Subcutaneous abdominal adipose tissue (tissue), 5 donors: ENCODE data around the gene GLIPR2.

ENCODE experiments used
- H3K27ac ChIP-seq: one replicate; pipeline ENCODE4 v1.7.0; 2013; ENCODE audit warnings: low read depth, mild to moderate bottlenecking, inconsistent platforms, low read length, moderate library complexity
- H3K27me3 ChIP-seq, 5 donors: one replicate each; pipeline ENCODE4 v1.7.0; 2013; ENCODE audit warnings: low read length in 5 of 5, inconsistent platforms in 1 of 5; ENCODE audit not compliant: control insufficient read depth in 5 of 5, insufficient read depth in 4 of 5
- H3K36me3 ChIP-seq, 5 donors: one replicate each; pipeline ENCODE4 v1.7.0; 2013; ENCODE audit warnings: low read length in 5 of 5; ENCODE audit not compliant: control insufficient read depth in 5 of 5, insufficient read depth in 5 of 5
- H3K4me1 ChIP-seq, 5 donors: one replicate each; pipeline ENCODE4 v1.7.0; 2013; ENCODE audit warnings: low read length in 5 of 5, mild to moderate bottlenecking in 3 of 5, moderate library complexity in 1 of 5; ENCODE audit not compliant: control insufficient read depth in 5 of 5, insufficient read depth in 5 of 5
- H3K4me3 ChIP-seq, 5 donors: one replicate each; pipeline ENCODE4 v1.7.0; 2013; ENCODE audit warnings: low read length in 5 of 5, low read depth in 1 of 5
- H3K9ac ChIP-seq, 5 donors: one replicate each; pipeline ENCODE4 v1.7.0; 2013; ENCODE audit warnings: low read length in 5 of 5, mild to moderate bottlenecking in 4 of 5, moderate library complexity in 3 of 5
- H3K9me3 ChIP-seq, 5 donors: one replicate each; pipeline ENCODE4 v1.7.0; 2013; ENCODE audit warnings: low read length in 5 of 5; ENCODE audit not compliant: control insufficient read depth in 5 of 5
- donor health status: healthy.
- donor health status: healthy.
- donor health status: healthy.
- donor health status: healthy.
- donor health status: healthy.

Gene GLIPR2

GRCh38 chr9:36207546-36208012 is 71.0 kb downstream of the GLIPR2 start:
- H3K4me1 ChIP-seq = peaks cover 3 to 57% (median 38%) of the 10 kb centered on the region in 5 donors
- H3K27me3 ChIP-seq = no peaks in the 10 kb centered on the region
- H3K4me3 ChIP-seq = no peak overlapping the region
- peak overlapping the region; percentile 48 for H3K27ac ChIP-seq
- peak overlapping the region in 1 of 5 donors; percentile 7 for H3K9ac ChIP-seq
- no peaks in the 10 kb centered on the region for H3K9me3 ChIP-seq
- H3K36me3 ChIP-seq = peaks cover 19 to 97% (median 82%) of the 10 kb centered on the region in 5 donors

DNA sequence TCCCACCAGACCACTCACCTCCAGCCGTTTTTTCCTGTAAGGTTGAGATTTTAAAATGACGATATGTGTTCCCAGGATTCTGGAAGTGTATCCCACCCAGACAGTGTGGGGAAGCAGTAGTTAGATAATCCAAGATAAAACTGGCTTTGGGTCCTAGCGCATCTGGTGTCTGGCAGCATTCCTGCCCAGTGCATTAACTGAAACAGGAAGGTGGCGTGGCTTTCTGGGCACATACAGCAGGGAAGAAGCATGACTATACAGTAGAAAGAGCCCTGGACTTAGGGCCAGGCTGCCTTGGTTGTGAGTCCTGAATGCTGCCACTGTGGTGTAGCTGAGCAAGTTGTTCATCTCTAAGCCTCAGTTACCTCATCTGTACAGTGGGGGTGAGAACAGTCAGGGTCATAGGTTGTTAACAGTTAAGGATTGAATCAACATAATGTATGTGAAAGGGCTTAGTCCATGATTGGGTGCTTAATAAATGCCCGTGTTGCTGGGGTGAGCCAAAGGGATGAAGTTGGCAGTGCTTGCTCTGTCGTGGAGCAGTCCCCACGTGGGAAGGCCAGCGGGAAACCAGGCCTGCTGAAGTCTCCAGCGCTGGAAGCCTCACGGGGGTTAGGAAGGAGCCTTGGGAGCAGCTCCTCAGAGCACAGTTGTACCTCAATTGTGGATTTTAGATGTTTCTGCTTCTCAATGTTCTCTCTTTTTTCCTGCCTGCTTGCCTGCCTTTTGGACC is 72.2 kb downstream of the GLIPR2 start:
- no peaks in the 10 kb centered on the region for H3K9me3 ChIP-seq
- H3K27ac ChIP-seq = peak overlapping the region; percentile 47
- no peak overlapping the region for H3K9ac ChIP-seq
- no peak overlapping the region for H3K4me3 ChIP-seq
- H3K27me3 ChIP-seq = no peaks in the 10 kb centered on the region
- peaks cover 3 to 68% (median 48%) of the 10 kb centered on the region in 5 donors for H3K4me1 ChIP-seq
- H3K36me3 ChIP-seq = peaks cover 11 to 98% (median 75%) of the 10 kb centered on the region in 5 donors

DNA sequence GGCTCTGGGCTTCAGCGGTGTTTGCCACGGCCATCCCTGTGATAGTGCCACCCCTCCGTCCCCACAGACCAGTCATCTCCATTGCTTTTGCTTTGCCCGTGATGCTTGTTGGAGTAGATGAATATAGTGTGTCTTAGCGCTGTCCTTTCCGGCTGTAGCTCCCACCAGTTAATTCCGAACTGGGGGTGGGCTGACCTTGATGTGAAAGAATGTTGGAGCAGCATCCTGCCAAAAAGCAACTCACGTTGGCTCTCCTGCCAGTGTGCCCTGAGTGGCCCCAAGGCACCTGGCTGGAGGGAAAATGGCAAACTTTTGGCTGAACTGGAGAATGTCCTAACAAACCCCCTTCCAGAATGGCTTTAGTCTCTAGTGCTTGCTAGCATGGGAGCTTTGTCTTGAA is 74.2 kb downstream of the GLIPR2 start:
- H3K27me3 ChIP-seq = no peaks in the 10 kb centered on the region
- peak overlapping the region in 1 of 5 donors; percentile 31 for H3K9ac ChIP-seq
- peak overlapping the region; percentile 45 for H3K27ac ChIP-seq
- no peaks in the 10 kb centered on the region for H3K9me3 ChIP-seq
- peaks cover 5 to 83% (median 57%) of the 10 kb centered on the region in 5 donors for H3K36me3 ChIP-seq
- peaks cover 3 to 86% (median 67%) of the 10 kb centered on the region in 5 donors for H3K4me1 ChIP-seq
- no peak overlapping the region for H3K4me3 ChIP-seq

GRCh38 chr9:36211510-36211909 is 75.0 kb downstream of the GLIPR2 start:
- Histone ChIP-seq H3K9ac (no peak overlapping the region), H3K27ac (peak overlapping the region; percentile 45), H3K27me3 (no peaks in the 10 kb centered on the region), H3K4me3 (no peak overlapping the region), H3K9me3 (no peaks in the 10 kb centered on the region), H3K36me3 (peaks cover 8 to 75% (median 56%) of the 10 kb centered on the region in 5 donors), H3K4me1 (peaks cover 3 to 91% (median 70%) of the 10 kb centered on the region in 5 donors)

DNA sequence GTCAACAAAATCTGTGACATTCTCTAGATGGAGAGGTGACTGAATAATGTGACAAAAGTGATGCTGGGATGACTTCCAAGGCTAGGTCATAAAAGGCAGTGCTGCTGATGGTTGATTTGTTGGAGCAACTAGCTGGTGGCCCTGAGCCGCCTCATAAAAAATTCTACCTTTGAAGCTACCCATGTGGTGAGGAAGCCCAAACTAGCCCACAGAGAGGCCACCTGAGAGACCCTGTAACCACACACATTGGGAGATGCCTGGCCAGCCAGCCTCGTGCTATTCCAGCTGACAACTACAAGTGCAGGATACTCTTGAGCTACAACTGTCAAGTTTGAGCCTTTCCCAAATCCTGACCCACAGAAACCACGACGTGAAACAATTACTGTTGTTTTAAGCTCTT is 76.9 kb downstream of the GLIPR2 start:
- Histone ChIP-seq H3K4me3 (no peak overlapping the region), H3K9ac (peak overlapping the region in 2 of 5 donors; percentile 10 to 18), H3K36me3 (peaks cover 8 to 71% (median 55%) of the 10 kb centered on the region in 5 donors), H3K27ac (peak overlapping the region; percentile 69), H3K4me1 (peaks cover 3 to 78% (median 64%) of the 10 kb centered on the region in 5 donors), H3K9me3 (no peaks in the 10 kb centered on the region), H3K27me3 (no peaks in the 10 kb centered on the region)
